RWPE1 (cell line): ENCODE data around the gene NQO1.

ENCODE experiments used
- CTCF ChIA-PET: fragments of 350-600 bp; sonication (Branson Sonifier 250); formaldehyde crosslinking; extraction: SDS; loops from one replicate; lab custom pipeline; 2021; lab: Yijun Ruan, JAX
- POLR2A ChIA-PET: fragments of 400-600 bp; formaldehyde crosslinking; extraction: SDS; loops from one replicate; lab custom pipeline; 2020; ENCODE audit warnings: antibody characterized with exemption; ENCODE audit not compliant: low non-redundant PET; lab: Yijun Ruan, JAX
- DNase-seq: peaks from one replicate; pipeline ENCODE4 v3.0.0; 2012; ENCODE audit warnings: low spot score
- H3K27ac ChIP-seq: fragments of 450-650 bp; 2 replicates; pipeline ENCODE4 v1.5.1; 2017
- TF ChIP-seq, protein P1 (sequence below): fragments of 450-650 bp; conservative IDR thresholded peaks from 2 replicates; pipeline ENCODE4 v1.5.1; 2017; ENCODE audit warnings: low read depth, mild to moderate bottlenecking

NQO1 gene

GRCh38 chr16:69718111-69718764, 8.1 kb downstream of the NQO1 start:
- DNase-seq = no peak
- H3K27ac ChIP-seq = no peak overlapping the region
- ChIA-PET CTCF (interaction anchor here (0.6 kb wide), 1 partner anchor 300 kb away, joined by 5 read pairs; no protein-coding TSS in a partner anchor), POLR2A (no interaction called here)
- TF ChIP-seq, protein P1, sequence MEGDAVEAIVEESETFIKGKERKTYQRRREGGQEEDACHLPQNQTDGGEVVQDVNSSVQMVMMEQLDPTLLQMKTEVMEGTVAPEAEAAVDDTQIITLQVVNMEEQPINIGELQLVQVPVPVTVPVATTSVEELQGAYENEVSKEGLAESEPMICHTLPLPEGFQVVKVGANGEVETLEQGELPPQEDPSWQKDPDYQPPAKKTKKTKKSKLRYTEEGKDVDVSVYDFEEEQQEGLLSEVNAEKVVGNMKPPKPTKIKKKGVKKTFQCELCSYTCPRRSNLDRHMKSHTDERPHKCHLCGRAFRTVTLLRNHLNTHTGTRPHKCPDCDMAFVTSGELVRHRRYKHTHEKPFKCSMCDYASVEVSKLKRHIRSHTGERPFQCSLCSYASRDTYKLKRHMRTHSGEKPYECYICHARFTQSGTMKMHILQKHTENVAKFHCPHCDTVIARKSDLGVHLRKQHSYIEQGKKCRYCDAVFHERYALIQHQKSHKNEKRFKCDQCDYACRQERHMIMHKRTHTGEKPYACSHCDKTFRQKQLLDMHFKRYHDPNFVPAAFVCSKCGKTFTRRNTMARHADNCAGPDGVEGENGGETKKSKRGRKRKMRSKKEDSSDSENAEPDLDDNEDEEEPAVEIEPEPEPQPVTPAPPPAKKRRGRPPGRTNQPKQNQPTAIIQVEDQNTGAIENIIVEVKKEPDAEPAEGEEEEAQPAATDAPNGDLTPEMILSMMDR = no peak

DNA sequence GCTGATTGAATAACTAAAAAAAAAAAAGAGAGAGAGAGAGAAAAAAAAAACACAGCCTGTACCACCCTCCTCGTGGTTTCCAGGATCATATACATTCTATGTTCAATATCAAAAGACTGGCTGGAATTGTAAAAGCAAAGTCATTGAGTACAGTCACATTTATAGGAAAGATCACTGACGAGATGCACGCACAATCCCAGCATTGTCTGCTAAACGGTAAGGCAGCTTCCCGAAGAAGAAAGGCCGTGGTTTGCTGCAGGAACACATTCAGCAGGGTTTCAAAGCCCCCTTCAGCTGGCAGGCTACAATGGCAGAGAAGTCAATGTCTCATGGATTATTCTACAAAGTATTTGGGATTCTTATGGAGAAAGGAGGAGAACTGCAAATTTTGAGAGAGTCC, 9.3 kb downstream of the NQO1 start:
- no peak overlapping the region for H3K27ac ChIP-seq
- POLR2A ChIA-PET = no interaction called here
- CTCF ChIA-PET = interaction anchor here (0.7 to 0.8 kb wide), 3 partner anchors 12 to 219 kb away, joined by 3 to 4 read pairs (median 3); partner anchors contain the start of gene NOB1
- TF ChIP-seq, protein P1 = no peak
- DNase-seq = no peak

DNA sequence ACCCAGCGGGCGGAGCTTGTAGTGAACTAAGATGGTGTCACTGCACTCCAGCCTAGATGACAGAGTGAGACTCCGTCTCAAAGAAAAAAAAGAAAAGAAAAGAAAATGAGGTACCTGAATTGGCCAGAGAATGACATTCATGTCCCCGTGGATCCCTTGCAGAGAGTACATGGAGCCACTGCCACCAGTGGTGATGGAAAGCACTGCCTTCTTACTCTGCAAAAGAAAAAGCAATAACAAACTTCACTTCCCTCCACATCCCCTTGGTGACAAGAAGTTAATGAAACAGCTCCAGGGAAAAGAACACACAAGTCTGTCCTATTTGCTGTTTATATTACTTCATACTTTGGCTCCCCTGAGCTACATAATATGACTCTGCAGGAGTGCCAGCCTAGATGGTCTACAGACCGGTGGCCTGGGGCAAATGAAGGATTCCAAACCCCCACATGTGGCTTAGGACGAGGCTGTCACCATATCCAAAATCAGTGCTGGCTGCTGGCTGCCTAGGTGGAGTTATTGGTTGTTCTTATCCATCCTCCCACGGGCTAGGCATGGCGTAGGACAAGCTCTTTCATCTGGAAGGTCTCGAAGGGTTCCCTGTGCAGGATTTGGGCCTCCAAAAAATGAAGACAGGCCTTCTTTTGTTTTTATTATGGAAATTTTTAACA, 13.3 kb downstream of the NQO1 start:
- POLR2A ChIA-PET = no interaction called here

DNA sequence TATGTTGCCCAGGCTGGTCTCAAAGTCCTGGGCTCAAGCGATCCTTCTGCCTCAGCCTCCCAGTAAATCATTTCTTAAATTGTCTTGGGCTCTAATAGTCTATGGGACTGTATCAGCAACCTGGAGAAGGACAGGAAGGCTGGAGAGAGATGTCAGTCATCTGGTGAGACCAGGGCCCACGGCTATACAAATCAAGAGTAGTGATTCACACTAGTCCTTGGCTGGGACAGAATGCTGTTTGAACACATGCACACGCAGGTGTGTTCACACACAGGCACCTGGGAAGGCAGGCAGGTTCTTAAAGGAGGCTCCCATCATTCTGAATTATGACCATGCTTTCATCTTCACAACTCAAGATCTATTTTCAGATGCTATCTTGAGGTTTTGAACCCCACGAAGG, 14.1 kb downstream of the NQO1 start:
- ChIA-PET POLR2A (no interaction called here), CTCF (no interaction called here)
- H3K27ac ChIP-seq = peak overlapping the region; percentile 86
- DNase-seq = no peak
- TF ChIP-seq, protein P1 = no peak

More for the DNA sequence above, 13.3 kb downstream of the NQO1 start:
- CTCF ChIA-PET = no interaction called here
- peak overlapping the region; percentile 86 for H3K27ac ChIP-seq
- no peak for DNase-seq
- TF ChIP-seq, protein P1 = no peak

- TF ChIP-seq, protein P1 = no peak
- CTCF ChIA-PET = interaction anchor here (1.0 kb wide), 1 partner anchor 43 kb away, joined by 3 read pairs; the partner anchor contains the start of gene NOB1
- DNase-seq = peak; percentile 92
- POLR2A ChIA-PET = no interaction called here
- H3K27ac ChIP-seq = peak overlapping the region; percentile 86
These were observed 15.1 kb downstream of the NQO1 start for GRCh38 chr16:69711115-69711740.

DNA sequence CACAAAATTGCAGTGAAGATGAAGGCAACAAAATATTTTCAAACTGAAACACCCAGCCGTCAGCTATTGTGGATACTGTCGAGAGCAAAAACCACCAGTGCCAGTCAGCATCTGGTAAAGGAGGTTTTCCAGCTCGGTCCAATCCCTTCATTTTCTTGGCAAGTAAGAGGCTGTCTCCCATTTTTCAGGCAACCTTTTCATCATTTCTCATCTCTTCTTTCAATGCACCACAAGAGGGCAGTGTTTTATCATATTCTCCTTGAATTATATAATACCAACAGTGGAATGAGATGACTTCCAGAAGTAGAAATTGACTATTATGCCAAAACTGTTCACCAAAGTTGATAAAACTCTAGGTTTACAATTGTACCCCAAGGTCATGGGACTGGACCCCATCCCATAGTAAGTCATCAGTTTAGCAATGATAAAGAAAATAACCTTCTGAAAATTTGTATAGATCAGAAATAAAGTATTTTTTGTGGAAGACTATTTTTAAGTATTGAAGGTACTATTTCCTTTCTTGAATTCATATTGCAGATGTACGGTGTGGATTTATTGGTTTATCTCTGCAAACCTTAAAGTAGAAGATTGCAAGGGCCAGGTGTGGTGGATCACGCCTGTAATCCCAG, 16.8 kb downstream of the NQO1 start:
- DNase-seq = peak; percentile 54
- CTCF ChIA-PET = interaction anchor here (0.6 to 2.9 kb wide), 5 partner anchors 12 to 433 kb away, joined by 3 to 14 read pairs (median 3); partner anchors contain the start of gene NOB1
- POLR2A ChIA-PET = no interaction called here
- H3K27ac ChIP-seq = peak overlapping the region; percentile 67
- TF ChIP-seq, protein P1 = peak; percentile 74
